ENCODE data around the gene ITGAL.

GRCh38 chr16:30445149-30445407 lies 27.5 kb upstream of the ITGAL start:
- TF ChIP-seq EZH2 (IDR thresholded peaks at IDR 0.05; ENCODE audit: borderline replicate concordance) = no peak
- TF ChIP-seq, protein P1, sequence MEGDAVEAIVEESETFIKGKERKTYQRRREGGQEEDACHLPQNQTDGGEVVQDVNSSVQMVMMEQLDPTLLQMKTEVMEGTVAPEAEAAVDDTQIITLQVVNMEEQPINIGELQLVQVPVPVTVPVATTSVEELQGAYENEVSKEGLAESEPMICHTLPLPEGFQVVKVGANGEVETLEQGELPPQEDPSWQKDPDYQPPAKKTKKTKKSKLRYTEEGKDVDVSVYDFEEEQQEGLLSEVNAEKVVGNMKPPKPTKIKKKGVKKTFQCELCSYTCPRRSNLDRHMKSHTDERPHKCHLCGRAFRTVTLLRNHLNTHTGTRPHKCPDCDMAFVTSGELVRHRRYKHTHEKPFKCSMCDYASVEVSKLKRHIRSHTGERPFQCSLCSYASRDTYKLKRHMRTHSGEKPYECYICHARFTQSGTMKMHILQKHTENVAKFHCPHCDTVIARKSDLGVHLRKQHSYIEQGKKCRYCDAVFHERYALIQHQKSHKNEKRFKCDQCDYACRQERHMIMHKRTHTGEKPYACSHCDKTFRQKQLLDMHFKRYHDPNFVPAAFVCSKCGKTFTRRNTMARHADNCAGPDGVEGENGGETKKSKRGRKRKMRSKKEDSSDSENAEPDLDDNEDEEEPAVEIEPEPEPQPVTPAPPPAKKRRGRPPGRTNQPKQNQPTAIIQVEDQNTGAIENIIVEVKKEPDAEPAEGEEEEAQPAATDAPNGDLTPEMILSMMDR (IDR thresholded peaks at IDR 0.05; ENCODE audit: poor library complexity) = no peak

Measured in hepatocyte (in vitro differentiated cells).